ENCODE results near the gene CABP2. TPM values are rescaled to one million over a fixed set of nuclear protein-coding genes. Genes with fewer than 3 reads are reported as not detected.

Gene CABP2
- total RNA-seq, 1 experiment from 2014 or later = not detected

Small RNA genes lying within 50 kb of the gene (microRNA-seq; reads per million reads assigned to microRNA genes)
- gene MIR6752 (ENCODE audit: unreplicated experiment) = 1.0 reads per million

Other genes starting within 250 kb of the CABP2 start
- 58.9 and 63.9 TPM in 2 replicates for gene ANKRD13D, start 234.1 kb downstream of the CABP2 start, total RNA-seq (2014; rRNA removed)
- 35.1 and 52.4 TPM in 2 replicates for gene SSH3, start 219.9 kb downstream of the CABP2 start, total RNA-seq (2014; rRNA removed)
- 78.5 and 81.5 TPM in 2 replicates for gene POLD4, start 169.9 kb downstream of the CABP2 start, total RNA-seq (2014; rRNA removed)
- 48.3 and 63.5 TPM in 2 replicates for gene CLCF1, start 149.8 kb downstream of the CABP2 start, total RNA-seq (2014; rRNA removed)
- 45.5 and 48.9 TPM in 2 replicates for gene RAD9A, start 131.5 kb downstream of the CABP2 start, total RNA-seq (2014; rRNA removed)
- gene PPP1CA, start 121.6 kb downstream of the CABP2 start, total RNA-seq (2014; rRNA removed) = 449 and 477 TPM in 2 replicates
- not detected in 2 replicates for gene TBC1D10C, start 119.4 kb downstream of the CABP2 start, total RNA-seq (2014; rRNA removed)
- 0.22 TPM in 1 of 2 replicates, not detected in the other for gene CARNS1, start 107.8 kb downstream of the CABP2 start, total RNA-seq (2014; rRNA removed)
- 170 and 208 TPM in 2 replicates for gene RPS6KB2, start 95.0 kb downstream of the CABP2 start, total RNA-seq (2014; rRNA removed)
- 0.15 and 0.29 TPM in 2 replicates for gene PTPRCAP, start 85.8 kb downstream of the CABP2 start, total RNA-seq (2014; rRNA removed)
- gene CORO1B, start 80.0 kb downstream of the CABP2 start, total RNA-seq (2014; rRNA removed) = 209 and 250 TPM in 2 replicates
- not detected in 2 replicates for gene GPR152, start 70.7 kb downstream of the CABP2 start, total RNA-seq (2014; rRNA removed)
- 0.55 TPM in 1 of 2 replicates, not detected in the other for gene CABP4, start 68.1 kb downstream of the CABP2 start, total RNA-seq (2014; rRNA removed)
- 73.5 and 107 TPM in 2 replicates for gene TMEM134, start 54.2 kb downstream of the CABP2 start, total RNA-seq (2014; rRNA removed)
- 155 and 171 TPM in 2 replicates for gene AIP, start 40.4 kb downstream of the CABP2 start, total RNA-seq (2014; rRNA removed)
- gene PITPNM1, start 18.1 kb downstream of the CABP2 start, total RNA-seq (2014; rRNA removed) = 79.8 and 95.4 TPM in 2 replicates
- gene CDK2AP2, start 15.3 kb downstream of the CABP2 start, total RNA-seq (2014; rRNA removed) = 74.9 and 87.4 TPM in 2 replicates
- 1,049 and 1,154 TPM in 2 replicates for gene GSTP1, start 60.4 kb upstream of the CABP2 start, total RNA-seq (2014; rRNA removed)
- gene NDUFV1, start 83.5 kb upstream of the CABP2 start, total RNA-seq (2014; rRNA removed) = 499 and 686 TPM in 2 replicates
- 36.3 and 50.6 TPM in 2 replicates for gene NUDT8, start 106.5 kb upstream of the CABP2 start, total RNA-seq (2014; rRNA removed)
- gene TBX10, start 116.3 kb upstream of the CABP2 start, total RNA-seq (2014; rRNA removed) = not detected in 2 replicates
- not detected in 2 replicates for gene ACY3, start 127.3 kb upstream of the CABP2 start, total RNA-seq (2014; rRNA removed)
- 0.40 TPM in 1 of 2 replicates, not detected in the other for gene ALDH3B2, start 151.2 kb upstream of the CABP2 start, total RNA-seq (2014; rRNA removed)

Data from PC-3 (cell line).